ENCODE results near the gene WBP4.
"Not testable (repeated sequence)": the region's sequence is repeated elsewhere in the genome, so short reads cannot be mapped to it uniquely, and the experiment has no call there.

The WBP4 gene

GRCh38 chr13:41131660-41132511, 70.6 kb downstream of the WBP4 start:
- TF ChIP-seq L3MBTL2 (conservative IDR thresholded peaks at IDR 0.05): peak; percentile 79
- DNase-seq (ENCODE audit: extremely low spot score); CTCF ChIA-PET: not testable (repeated sequence)
- POLR2A ChIA-PET: interaction anchor here (0.9 to 1.0 kb wide), 3 partner anchors 26 to 71 kb away, joined by 3 to 6 read pairs (median 4); partner anchors contain the start of genes KBTBD7 and WBP4

- ChIA-PET CTCF (no interaction called here), POLR2A (interaction anchor here (0.6 to 1.0 kb wide), 3 partner anchors 9 to 72 kb away, joined by 3 to 6 read pairs (median 4); partner anchors contain the start of gene WBP4)
- DNase-seq (ENCODE audit: extremely low spot score): peak; percentile 87
- TF ChIP-seq NFRKB (IDR thresholded peaks at IDR 0.05) (no peak), FOXM1 (IDR thresholded peaks at IDR 0.05; ENCODE audit: borderline replicate concordance) (no peak), LEF1 (IDR thresholded peaks at IDR 0.05; ENCODE audit: borderline replicate concordance) (no peak), CTBP1 (IDR thresholded peaks at IDR 0.05; ENCODE audit: borderline replicate concordance) (no peak), ELF4 (IDR thresholded peaks at IDR 0.05) (peak; percentile 75), ARNT (IDR thresholded peaks at IDR 0.05) (no peak; the same call in 1 of the 2 replicates), L3MBTL2 (conservative IDR thresholded peaks at IDR 0.05) (peak; percentile 60), ZNF384 (IDR thresholded peaks at IDR 0.05) (no peak), SP1 (IDR thresholded peaks at IDR 0.05) (no peak), HDGF (IDR thresholded peaks at IDR 0.05; ENCODE audit: borderline replicate concordance) (no peak), FOXA1 (IDR thresholded peaks at IDR 0.05) (no peak), BHLHE40 (IDR thresholded peaks at IDR 0.05; ENCODE audit: borderline replicate concordance) (no peak), PKNOX1 (IDR thresholded peaks at IDR 0.05) (no peak), SUZ12 (IDR thresholded peaks at IDR 0.05) (peak; percentile 87), FOXK2 (IDR thresholded peaks at IDR 0.05) (no peak), TARDBP (IDR thresholded peaks at IDR 0.05) (no peak)
These were observed 71.3 kb downstream of the WBP4 start, which contains the start of gene KBTBD6 for GRCh38 chr13:41132512-41133152. Gene KBTBD6, minus strand, starts transcription at chr13:41132802. Its CDS starts 291 bp downstream, at chr13:41132511.

Data from HEK293T (cell line).